GM23338 (cell line): ENCODE data around the gene MTCL1.

Source experiments
- CREB1 ChIP-seq: fragments of 250-450 bp; sonication (Bioruptor Pico); IDR thresholded peaks from 2 replicates; pipeline ENCODE4 v1.5.0; 2020; ENCODE audit warnings: low read depth, mild to moderate bottlenecking, moderate library complexity
- CTCF ChIP-seq, 2 experiments: fragments of 200-600 bp in 1 of 2; sonication (generic) in 1 of 2; conservative IDR thresholded peaks; 2 replicates each; pipeline versions ENCODE4 v1.5.1 to v1.6.1; 2016 to 2017; ENCODE audit warnings: antibody characterized with exemption in 2 of 2, low read depth in 2 of 2, mild to moderate bottlenecking in 2 of 2, moderate library complexity in 1 of 2
- ETS1 ChIP-seq: IDR thresholded peaks from 2 replicates; pipeline ENCODE4 v1.6.1; 2016; ENCODE audit warnings: antibody characterized with exemption
- EZH2 ChIP-seq: fragments of 200-600 bp; sonication (generic); IDR thresholded peaks from one replicate; pipeline ENCODE4 v1.8.0; 2017; ENCODE audit warnings: antibody characterized with exemption, mild to moderate bottlenecking, low read depth; ENCODE audit not compliant: unreplicated experiment
- EZH2phosphoT487 ChIP-seq: fragments of 200-600 bp; sonication (generic); IDR thresholded peaks from one replicate; pipeline ENCODE4 v1.8.1; 2018; ENCODE audit warnings: antibody characterized with exemption; ENCODE audit not compliant: unreplicated experiment
- JUNB ChIP-seq: IDR thresholded peaks from one replicate; pipeline ENCODE4 v1.6.1; 2016; ENCODE audit warnings: antibody characterized with exemption; ENCODE audit not compliant: unreplicated experiment
- NANOG ChIP-seq: IDR thresholded peaks from 2 replicates; pipeline ENCODE4 v1.6.1; 2016; ENCODE audit warnings: antibody characterized with exemption, borderline replicate concordance
- POLR2AphosphoS5 ChIP-seq: IDR thresholded peaks from 2 replicates; pipeline ENCODE4 v1.6.1; 2016; ENCODE audit warnings: antibody characterized with exemption, low read depth
- REST ChIP-seq: IDR thresholded peaks from one replicate; pipeline ENCODE4 v1.6.1; 2018; ENCODE audit warnings: antibody characterized with exemption; ENCODE audit not compliant: unreplicated experiment
- STAT1 ChIP-seq: IDR thresholded peaks from one replicate; pipeline ENCODE4 v1.6.1; 2016; ENCODE audit warnings: antibody characterized with exemption; ENCODE audit not compliant: unreplicated experiment
- ZNF114 ChIP-seq: fragments of 250-450 bp; sonication (Bioruptor Pico); IDR thresholded peaks from 2 replicates; pipeline ENCODE4 v1.5.0; 2020; ENCODE audit warnings: mild to moderate bottlenecking, moderate library complexity
- ZNF331 ChIP-seq: fragments of 250-450 bp; sonication (Bioruptor Pico); IDR thresholded peaks from 2 replicates; pipeline ENCODE4 v1.5.0; 2020; ENCODE audit warnings: low read depth, mild to moderate bottlenecking, moderate library complexity
- ZNF462 ChIP-seq: fragments of 250-450 bp; sonication (Bioruptor Pico); IDR thresholded peaks from 2 replicates; pipeline ENCODE4 v1.5.0; 2020; ENCODE audit warnings: mild to moderate bottlenecking, moderate library complexity

GRCh38 chr18:8814206-8814605, 108.8 kb downstream of the MTCL1 start:
- TF ChIP-seq CTCF (conservative IDR thresholded peaks at IDR 0.05; ENCODE audit: low read depth in 2 of 2) (no peak), EZH2 (no peak), POLR2AphosphoS5 (no peak), REST (no peak), EZH2phosphoT487 (no peak), JUNB (no peak), ZNF331 (CRISPR knock-in tag) (no peak), ETS1 (no peak), STAT1 (no peak), CREB1 (CRISPR knock-in tag) (no peak), NANOG (no peak), ZNF462 (CRISPR knock-in tag) (no peak), ZNF114 (CRISPR knock-in tag) (no peak)
